IPS DF 4.7 (cell line): Measurements from ENCODE around the gene AHI1.

ENCODE experiments used
- DNase-seq: peaks from one replicate; pipeline ENCODE4 v3.0.0-alpha.2; 2013; ENCODE audit warnings: low spot score; ENCODE audit errors: extremely low read depth

AHI1 gene

GRCh38 chr6:135301304-135301703, 196.2 kb downstream of the AHI1 start:
- no peak for DNase-seq

- no peak for DNase-seq
Measured at GRCh38 chr6:135300576-135300975, 197.0 kb downstream of the AHI1 start.

DNA sequence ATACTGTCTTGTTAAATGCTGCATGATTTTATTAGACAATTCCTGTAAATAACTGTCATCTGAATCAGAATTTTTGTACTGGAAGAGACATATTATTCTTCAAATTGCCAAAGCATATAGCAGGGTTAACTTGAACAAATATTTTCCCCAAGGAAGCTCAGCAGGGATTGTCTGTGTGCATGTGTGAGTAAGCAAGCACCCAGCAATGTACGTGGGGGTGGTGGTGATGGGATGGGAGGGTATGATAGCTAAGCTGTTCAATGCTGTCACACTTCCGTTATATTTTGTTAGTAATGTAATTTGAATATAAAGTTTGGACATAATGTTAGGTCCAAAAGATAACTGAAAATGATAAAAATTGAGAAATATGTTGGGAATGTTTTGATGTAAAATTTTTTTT, 198.3 kb downstream of the AHI1 start:
- DNase-seq, result no peak

- DNase-seq, result no peak
Measured at GRCh38 chr6:135298455-135298854, 199.1 kb downstream of the AHI1 start.

- DNase-seq, result no peak
Measured at GRCh38 chr6:135296715-135297114, 200.8 kb downstream of the AHI1 start.

- DNase-seq, result no peak
Measured at GRCh38 chr6:135295085-135295484, 202.5 kb downstream of the AHI1 start.

DNA sequence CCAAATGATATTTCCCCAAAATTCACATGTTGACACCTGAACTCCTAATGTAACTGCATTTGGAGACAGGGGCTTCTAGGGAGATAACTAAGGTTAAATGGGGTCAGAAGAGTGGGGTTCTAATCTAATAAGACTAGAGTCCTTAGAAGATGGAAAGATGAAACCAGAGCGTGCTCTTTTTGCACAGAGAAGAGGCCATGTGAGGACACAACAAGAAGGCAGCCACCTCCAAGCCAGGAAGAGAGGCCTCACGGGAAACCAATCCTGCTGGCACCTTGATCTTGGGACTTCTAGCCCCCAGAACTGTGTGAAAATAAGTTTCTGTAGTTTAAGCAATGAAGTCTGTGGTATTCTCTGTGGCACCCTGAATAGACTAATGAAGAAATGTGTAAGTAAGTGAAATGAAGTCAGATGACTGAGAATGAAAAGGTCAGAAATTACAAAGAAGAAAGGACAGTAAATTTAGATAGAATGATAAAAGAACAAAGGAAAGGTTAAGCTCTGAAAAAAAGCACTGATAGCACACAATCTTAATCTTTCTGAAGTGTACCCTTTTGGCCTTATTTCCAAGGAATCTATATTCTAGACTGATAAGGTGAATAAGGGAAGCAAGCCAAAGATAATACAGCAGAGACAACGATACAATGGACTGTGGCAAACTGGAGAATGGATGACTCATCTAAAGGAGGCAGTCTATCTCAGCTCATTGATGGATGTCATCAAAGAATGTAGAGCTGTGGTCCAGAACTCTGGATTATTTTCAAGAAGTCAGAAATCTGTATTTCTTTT, 206.1 kb downstream of the AHI1 start:
- DNase-seq, result no peak

DNA sequence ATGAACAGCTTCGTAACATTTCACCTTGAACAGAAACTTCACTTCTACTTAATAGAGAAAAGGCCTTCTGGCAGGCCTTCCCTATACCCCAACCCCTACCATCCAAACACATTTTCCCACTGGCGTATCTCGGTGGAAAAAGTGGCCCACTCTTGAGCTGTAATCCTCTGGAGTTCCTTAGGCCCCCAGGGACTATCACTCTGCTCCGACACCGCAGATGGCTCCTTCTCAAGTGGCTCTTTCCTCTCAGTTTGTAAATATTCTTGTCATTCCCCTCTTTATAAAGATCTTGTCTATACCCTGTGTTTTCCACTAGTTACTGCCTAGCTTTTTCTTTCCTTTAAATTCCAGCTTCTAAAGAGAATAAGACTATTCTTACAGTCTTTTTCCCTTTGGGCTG, 207.7 kb downstream of the AHI1 start:
- DNase-seq, result no peak

DNA sequence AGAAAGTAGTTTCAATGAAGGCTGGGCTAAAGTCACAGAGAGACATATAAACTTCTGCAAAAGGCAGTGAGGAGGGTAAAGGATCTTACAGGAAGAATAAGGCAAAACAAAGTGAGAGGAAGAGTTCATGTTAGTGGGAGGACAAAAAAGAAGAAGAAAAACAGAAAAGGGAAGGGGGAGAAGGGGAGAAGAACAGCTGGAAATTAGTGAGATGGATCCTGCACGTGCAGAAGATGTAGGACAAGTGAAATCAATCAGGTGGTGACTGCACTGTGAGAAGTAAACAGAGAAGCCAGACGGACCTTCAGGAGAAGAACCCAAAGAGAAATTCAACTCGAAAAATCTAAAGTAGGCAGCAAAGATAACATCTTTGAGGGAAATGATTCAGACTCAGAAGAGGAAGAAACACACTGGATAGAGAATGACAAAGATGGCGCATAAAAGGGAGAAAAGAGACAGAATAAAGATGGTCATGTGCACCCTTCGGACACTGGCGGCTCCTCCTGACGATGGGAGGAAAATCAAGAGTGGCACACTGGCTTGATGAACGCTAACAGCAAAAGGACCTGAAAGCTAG, 210.5 kb downstream of the AHI1 start:
- no peak for DNase-seq

DNA sequence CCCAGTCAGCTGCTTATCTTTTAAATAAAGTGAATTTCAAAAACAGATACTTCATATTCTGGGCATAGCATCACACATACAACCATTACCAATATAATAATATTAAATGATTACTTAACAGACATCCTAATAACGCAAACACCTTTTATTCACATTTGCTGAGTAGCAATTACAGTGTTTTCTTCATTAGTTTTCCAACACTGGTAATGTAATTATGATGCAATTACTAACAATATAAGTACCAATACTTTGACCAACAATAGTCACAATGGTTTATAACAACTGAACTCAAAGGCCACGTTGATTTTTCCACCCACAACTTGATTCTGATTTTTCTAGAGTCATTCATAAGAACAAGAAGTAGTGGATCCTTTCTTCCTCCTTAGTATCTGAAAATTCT, 212.4 kb downstream of the AHI1 start:
- DNase-seq, result no peak

DNA sequence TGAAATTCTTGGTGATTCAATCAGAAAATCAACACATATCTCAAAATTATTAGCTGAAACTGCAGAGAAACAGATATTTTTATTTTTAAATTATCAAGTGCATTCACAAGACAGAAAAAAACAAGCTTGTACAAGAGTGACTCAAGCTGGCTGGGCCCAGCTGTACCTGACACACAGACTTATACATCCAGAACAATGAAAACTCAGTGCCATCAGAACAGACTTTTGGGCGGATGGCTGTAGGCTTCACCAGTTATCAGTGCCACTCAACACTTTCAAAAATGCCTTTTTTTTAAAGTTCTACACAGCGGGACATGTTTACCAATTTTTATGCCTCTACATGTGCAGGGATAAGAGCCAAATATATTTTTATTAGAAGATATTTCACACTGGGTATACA, 213.6 kb downstream of the AHI1 start:
- DNase-seq, result no peak

DNA sequence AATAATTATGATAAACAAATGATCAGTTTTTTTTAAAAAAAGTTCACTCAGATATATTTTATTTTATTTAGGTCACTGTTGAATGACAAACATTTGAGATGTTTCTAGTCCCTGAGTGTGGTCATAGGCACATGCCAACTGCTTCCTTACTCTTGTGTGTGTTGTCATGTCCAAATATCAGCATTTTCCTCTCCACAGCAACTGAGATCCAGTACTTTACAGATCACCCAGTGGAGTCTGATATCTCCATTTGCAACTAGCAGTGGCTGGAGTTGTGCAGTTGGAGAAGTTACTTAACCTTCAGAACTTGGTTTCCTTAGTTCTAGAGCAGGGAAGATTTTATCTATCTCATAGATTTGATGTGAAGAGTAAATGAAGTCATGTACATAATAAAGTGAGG, 215.1 kb downstream of the AHI1 start:
- DNase-seq, result no peak

GRCh38 chr6:135281964-135282363, 215.6 kb downstream of the AHI1 start:
- DNase-seq, result no peak

- DNase-seq, result no peak
Measured at GRCh38 chr6:135281227-135281626, 216.3 kb downstream of the AHI1 start.

GRCh38 chr6:135280375-135281136, 217.0 kb downstream of the AHI1 start:
- DNase-seq, result no peak

DNA sequence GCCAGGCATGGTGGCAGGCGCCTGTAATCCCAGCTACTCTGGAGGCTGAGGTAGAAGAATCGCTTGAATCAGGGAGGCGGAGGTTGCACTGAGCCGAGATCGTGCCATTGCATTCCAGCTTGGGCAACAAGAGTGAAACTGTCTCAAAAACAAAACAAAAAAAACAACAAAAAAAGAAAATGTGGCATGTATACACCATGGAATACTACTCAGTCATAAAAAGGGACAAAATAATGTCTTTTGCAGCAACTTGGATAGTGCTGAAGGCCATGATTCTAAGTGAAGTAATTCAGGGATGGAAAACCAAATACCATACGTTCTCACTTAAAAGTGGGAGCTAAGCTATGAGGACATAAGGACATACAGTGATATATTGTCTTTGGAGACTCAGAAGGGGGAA, 220.1 kb downstream of the AHI1 start:
- no peak for DNase-seq

GRCh38 chr6:135274561-135275293, 222.8 kb downstream of the AHI1 start:
- no peak for DNase-seq

- DNase-seq, result no peak
Measured at GRCh38 chr6:135271626-135272025, 225.9 kb downstream of the AHI1 start.

- DNase-seq, result peak; percentile 84
Measured at GRCh38 chr6:135270676-135271536, 226.6 kb downstream of the AHI1 start.

DNA sequence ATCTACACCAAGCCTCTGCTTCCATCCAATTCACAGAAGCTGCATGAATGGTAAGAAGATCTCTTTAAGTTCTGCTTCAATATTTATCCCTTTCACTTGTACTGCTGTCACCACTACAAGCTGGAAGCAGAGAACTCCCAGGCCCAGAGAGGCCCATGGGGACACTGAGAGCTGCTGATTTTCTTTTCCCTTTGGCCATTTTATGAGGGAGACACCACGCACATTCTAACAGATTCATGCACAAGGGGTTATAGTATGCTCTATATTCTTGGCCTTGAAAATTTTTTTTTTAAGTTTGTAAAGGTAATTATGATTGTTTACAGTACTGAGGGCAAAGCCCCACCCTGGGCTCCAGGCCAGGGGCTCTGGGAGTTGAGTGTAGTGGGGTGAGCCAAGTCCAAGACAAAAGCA, 228.1 kb downstream of the AHI1 start:
- DNase-seq, result no peak

- no peak for DNase-seq
Measured at GRCh38 chr6:135268740-135269139, 228.8 kb downstream of the AHI1 start.
